Left ventricle myocardium superior (tissue), 1 donor: ENCODE results near the gene BPIFB4. TPM values are rescaled to one million over a fixed set of nuclear protein-coding genes. Genes with fewer than 3 reads are reported as not detected.
A peak's percentile ranks its signal among the peaks of the same experiment; 100 is the strongest.
"Not testable (repeated sequence)": the region's sequence is repeated elsewhere in the genome, so short reads cannot be mapped to it uniquely, and the experiment has no call there.

Source experiments
- ATAC-seq: fragments of 200-7000 bp; cut with Tn5 transposase; one replicate; pipeline ENCODE4 v1.9.1; 2020; ENCODE audit warnings: mild to moderate bottlenecking, moderate library complexity
- DNase-seq: peaks from one replicate; pipeline ENCODE4 v3.0.0-alpha.2; 2020
- intact Hi-C: fragments of 100-400 bp; cut with micrococcal nuclease; formaldehyde crosslinking; loops from one replicate; pipeline ENCODE4 v1.11.0; 2022
- total RNA-seq: library from RNA; stranded (reverse); fragmentation: NEBNext Ultra II Directional; extraction: Animal tissue kit (Norgen Biotek cat#: 25700); gene quantifications from one replicate; pipeline ENCODE4 v1.2.1, GENCODE V29; 2021
- donor health status: DM: no; HTN: yes; CAD: no; lungs with severe emphysema.

Gene BPIFB4
- total RNA-seq, 1 donor from 2014 or later = not detected

DNA sequence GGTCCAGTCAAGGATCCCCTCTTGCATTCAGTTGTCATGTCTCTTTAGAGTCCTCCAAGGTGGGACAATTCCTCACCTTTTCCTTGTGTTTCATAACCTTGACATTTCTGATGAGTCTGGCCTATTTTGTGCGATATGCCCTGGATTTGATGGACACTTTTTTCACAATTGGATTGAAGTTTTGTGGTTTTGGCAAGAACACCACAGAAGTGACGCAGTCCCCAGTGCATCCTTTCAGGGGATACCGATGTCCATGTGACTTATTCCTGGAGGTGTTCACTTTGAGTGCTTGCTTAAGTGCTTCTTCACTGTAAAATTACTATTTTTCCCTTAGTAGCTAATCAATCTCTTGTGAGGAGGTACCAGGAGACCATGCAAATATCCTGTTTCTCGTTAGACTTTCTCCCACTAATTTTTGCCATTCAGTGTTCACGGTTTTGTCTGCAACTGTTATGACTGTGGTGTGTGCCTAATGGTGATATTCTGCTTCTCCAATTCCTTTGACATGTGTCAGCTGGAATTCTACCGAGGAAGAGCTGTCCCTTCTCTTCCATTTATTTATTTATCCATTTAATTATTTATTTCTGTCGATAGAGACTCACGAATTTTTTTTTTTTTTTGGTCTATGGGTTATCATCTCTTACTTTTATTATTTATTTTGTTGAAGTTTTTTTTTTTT, 30.8 kb downstream of the BPIFB4 start:
- no peak for DNase-seq
- intact Hi-C loops = no loop called here
- no peak for ATAC-seq

DNA sequence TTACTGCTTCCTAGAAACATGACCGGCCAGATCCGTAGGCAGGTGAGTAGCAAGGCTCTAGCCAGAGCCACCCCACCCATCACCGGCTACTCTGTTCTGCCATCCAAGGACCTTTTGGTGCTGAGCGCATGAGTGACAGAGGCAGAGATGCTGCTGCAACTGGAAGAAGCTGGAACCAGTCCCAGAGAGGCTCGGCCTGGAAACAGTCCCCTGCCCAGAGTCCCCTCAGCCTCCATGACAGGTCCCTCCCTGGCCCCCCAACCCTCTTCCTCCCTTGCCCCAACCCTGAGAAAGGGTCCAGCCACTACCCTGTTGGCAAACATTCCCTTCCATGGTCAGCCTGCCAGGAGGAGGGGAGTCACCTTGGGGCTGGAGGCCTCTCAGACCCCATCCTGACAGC, 31.9 kb downstream of the BPIFB4 start:
- intact Hi-C loops = no loop called here
- DNase-seq (no peak), ATAC-seq (no peak)

DNA sequence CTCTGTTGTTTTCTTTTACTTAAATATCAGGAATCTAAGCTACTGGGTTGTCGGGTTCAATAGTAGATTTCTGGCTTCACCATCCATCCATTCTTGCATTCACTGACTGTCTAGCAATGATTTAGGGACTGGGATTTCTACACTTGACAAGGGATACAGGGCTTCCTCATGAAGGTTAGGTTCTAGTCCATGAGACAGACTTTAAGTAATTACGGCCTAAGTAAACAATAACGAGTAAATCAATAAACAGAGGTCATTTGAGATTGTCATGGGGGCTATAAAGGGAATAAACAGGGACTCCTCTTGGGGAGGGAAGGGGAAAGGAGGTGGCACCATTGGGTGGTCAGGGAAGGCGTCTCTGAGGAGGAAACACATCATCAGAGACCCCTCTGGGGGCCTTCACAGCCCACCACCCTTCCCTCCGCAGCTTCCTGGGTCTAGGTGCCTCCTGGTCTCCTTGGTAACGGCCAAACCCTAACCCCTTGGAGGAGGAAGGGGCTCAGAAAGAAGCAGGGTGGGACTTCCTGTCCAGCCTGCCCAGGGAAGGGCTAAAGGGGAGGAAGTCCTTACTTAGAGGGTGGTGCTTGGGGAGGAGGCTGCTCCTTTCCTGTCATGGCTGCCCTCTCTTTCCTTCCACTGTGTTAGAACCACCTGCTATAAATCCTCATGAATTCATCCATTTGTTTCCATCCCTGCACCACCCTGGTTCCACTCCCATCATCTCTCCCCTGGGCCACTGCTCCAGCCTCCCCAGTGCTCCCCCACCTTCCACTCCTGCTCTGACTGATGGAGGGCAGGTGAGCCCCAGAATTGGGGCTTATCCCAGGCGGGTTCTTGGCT, 33.3 kb downstream of the BPIFB4 start:
- intact Hi-C loops = no loop called here
- no peak for ATAC-seq
- no peak for DNase-seq

DNA sequence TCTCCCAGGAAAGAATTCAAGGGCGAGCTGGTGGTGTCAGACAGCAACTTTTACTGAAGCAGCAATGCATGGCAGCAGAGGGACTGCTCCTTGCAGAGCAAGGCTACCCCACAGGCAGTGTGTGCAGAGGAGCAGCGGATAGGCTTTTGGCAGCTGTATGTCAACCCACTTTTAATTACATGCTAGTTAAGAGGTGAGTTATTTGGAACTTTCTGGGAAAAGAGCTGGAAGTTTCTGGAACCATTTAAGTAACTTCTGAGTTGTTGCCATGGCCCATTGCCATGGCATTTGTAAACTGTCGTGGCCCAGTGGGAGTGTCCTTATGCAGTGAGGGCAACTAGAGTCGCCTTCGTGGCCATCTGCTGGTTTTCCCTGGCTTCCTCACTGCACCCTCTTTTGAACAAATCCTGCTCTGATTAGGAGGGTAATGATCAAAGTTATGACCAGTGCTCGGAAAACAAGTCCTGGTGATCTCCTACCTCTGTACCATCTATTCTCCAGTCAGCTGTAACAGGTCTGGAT, 34.0 kb downstream of the BPIFB4 start:
- ATAC-seq (no peak), DNase-seq (no peak)
- intact Hi-C loops = no loop called here

DNA sequence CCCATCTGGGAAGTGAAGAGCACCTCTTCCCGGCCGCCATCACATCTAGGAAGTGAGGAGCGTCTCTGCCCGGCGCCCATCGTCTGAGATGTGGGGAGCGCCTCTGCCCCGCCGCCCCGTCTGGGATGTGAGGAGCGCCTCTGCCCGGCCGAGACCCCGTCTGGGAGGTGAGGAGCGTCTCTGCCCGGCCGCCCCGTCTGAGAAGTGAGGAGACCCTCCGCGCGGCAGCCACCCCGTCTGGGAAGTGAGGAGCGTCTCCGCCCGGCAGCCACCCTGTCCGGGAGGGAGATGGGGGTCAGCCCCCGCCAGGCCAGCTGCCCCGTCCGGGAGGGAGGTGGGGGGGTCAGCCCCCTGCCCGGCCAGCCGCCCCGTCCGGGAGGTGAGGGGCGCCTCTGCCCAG, 36.1 kb downstream of the BPIFB4 start:
- ATAC-seq, intact Hi-C loops, DNase-seq: not testable (repeated sequence)

DNA sequence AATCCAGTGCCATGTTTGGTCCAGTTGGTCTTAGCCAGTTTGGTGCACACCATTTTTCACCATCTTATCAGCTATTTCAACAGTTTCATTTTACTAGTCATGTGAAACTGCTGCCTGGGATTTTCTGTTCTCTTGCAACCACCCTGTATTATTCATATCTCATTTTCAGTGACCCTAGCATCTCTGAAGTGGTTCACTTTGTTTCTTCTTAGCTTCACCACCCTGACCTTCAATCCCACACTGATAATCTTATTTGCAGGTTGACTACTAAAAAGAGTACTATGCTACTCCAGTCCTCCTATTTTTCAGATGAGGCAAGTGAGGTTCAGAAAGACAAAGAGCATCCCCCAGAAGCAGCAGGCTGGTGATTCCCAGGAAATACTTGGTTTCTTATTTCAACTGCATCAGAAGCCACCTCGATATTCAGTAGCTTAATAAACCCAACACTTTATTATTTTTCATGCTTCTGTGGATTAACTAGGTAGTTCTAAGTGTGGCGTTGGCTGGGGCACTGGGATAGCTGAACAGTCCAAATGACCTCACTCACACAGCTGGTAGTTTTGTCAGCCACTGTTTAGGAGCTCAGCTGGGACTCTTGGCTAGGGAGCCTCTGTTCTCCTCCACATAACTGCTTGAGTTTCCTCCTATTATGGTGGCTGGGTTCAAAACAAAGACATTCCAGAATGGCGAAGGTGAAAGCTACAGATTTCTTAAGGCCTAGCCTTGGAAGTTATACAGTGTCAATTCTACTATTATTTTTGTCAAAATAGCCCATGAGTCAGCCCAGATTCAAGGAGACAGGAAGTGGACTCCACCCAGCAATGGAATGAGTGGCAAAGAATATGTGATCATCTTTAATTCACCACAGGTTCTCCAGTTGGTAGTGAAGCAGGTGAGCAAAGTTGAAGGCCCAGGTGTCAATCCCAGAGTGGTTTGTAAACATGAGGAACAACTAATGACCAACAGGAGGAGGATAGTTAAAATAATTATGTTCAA, 40.6 kb downstream of the BPIFB4 start:
- DNase-seq (no peak), ATAC-seq (no peak)
- intact Hi-C loops = no loop called here

DNA sequence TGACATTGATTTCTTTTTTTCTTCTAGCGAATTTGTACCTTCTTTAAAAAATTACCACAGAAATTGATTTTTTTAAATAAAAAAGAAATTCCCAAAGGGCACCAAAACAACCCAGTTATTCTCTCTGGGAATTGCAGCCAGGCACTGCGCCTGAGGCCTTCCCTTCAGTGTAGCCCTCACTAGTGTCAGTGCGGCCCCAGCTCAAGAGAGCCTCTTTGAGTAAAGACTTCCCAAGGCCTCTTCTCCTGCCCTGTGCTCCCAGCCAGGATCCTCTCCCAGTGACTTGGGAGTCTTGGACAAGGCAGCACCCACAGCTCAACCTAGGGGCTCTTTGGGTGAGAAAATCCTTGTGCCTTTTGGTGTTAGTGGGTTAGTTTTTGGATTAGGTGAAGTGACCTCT, 41.5 kb downstream of the BPIFB4 start:
- ATAC-seq (no peak), DNase-seq (no peak)
- intact Hi-C loops = no loop called here

DNA sequence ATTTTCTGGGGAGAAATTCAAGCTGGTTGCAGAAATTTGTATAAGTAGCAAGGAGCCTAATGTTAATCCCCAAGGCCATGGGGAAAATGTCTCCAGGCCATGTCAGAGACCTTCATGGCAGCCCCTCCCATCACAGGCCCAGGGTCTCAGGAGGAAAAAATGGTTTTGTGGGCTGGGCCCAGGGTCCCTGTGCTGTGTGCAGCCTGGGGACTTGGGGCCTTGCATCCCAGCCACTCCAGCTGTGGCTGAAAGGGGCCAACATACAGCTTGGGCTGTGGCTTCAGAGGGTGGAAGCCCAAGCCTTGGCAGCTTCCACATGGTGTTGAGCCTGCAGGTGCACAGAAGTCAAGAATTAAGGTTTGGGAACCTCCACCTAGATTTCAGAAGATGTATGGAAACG, 42.9 kb downstream of the BPIFB4 start:
- intact Hi-C loops, DNase-seq, ATAC-seq: not testable (repeated sequence)

DNA sequence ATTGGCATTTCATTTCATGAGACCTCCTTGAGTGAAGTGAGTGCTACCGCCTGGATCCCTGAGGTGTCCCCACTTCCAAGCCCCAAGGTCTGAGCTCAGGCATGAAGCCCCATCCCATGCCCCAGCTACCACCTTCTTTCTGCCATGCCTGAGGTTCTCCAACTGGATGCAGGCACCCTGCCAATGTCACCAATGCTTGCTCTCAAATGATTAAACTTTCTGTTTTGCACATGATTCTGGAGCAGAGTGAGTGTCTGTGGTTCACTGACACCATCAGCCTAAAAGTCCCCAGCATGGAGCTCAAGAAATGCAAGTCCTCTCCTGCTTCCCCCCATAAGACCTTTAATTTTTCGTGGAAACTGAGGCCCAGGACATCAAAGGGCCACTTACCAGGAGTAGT, 44.8 kb downstream of the BPIFB4 start:
- ATAC-seq (no peak), DNase-seq (no peak)
- intact Hi-C loops = no loop called here

DNA sequence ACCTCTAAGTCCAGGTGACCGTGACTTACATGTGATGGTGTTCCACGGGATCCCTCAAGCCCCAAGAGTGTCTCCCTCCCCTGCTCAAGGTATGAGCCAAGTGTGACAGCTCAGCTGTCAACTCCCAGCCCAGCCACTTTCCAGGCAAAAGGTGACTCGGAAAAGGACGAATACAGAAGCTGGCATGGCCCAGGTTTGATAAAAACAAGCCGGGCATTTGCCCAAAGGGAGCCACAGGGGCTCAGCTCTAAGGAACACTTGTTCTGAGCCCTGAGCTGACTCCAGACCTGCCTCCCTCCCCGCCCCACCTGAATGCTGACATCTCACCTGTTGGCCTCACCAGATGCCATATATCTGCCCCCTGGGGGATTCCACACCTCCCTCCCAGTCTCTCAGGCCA, 45.6 kb downstream of the BPIFB4 start:
- DNase-seq = peak; percentile 33
- intact Hi-C loops = no loop called here
- ATAC-seq = peak; percentile 88

DNA sequence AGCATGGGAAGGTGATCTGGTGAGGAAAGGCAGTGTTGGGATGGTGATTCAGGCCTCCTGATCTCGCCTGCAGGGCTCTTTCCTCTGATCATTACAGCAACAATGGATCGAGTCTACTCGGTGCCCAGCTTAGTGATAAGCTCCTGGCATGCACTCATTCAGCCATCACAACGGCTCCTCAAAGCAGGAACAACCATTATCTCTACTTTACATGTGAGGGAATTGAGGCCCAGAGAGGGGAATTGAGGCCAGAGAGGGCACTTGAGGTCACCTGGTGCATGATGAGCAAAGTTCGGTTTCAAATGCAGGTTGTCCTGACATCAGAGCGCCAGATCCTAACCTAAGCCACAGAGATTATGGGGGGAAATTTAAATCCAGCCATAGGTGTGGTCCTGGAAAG, 46.5 kb downstream of the BPIFB4 start:
- intact Hi-C loops = no loop called here
- no peak for DNase-seq
- peak; percentile 89 for ATAC-seq

DNA sequence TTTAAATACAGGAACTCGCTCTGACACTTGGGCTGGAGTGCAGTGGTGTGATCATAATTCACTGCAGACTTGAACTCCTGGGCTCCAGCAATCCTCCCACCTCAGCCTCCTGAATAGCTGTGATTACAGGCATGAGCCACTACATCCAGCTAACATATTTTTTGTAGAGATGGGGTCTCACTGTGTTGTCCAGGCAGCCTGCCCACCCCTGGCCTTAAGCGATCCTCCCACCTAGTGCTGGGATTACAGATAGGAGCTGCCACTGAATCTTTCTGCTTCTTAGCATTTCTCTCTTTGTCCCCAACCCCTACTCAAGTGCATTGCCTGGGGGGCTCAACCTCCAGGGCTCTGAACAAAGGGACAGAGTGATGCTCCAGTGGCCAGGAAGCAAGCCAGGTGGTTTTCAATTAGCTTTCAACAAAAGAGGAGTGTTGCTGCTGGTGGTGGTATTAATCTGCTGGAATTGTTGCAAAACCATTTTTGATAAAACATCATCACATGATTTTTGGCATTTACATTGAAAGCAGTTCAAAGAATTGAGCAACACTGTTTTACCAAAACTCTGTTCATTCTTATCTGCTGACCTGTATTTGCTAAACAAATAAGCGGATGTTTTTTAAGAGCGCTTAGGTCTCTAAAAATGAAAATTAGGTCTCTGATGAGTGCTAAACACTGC, 48.1 kb downstream of the BPIFB4 start:
- ATAC-seq (no peak), DNase-seq (no peak)
- intact Hi-C loops = no loop called here

DNA sequence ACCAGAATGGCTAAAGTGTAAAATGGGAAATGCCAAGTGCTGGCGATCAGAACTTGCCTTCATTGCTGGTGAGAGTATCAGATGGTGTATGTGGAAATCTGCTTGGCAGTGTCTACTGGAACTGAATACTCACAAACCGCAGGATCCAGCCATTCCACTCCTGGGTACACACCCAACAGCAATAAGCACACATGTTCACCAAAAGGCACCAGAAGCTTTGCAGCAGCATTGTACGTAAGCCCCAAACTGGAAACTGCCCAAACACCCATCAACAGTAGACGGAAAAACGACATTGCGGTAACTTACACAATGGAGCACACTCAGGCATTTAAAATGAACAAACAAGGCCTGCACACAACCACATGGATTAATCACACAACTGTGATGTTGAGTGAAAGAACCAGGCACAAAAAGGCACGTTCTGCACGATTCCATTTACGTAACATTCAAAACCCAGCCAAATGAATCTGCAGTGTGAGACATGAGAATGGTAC, 51.2 kb downstream of the BPIFB4 start:
- ATAC-seq (no peak), DNase-seq (no peak)
- intact Hi-C loops = no loop called here

DNA sequence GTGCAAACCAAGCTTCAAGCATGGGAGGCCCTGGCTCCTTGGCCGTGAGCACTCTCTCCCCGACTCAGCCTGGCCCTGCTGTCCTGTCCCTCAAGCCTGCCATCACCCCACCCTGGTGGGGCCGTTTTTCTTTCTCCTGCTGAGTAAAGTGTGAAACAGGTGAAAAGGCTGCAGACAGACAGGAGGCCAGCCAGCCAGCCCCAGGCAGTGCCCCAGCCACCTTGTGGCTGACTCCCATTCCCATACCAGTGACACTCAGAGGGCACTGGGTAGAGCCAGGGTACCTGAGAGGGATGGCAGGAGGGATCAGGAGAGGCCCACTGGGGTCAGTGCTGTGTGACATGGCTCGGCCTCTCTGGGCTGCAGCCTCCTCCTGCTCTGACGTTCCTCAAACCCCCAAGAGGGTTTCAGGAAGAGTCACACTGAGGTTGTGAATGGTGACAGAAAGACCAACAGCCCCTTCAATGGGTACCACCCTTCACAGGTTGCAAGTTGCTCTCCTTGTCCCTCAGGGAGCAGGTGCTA, 52.6 kb downstream of the BPIFB4 start:
- ATAC-seq = no peak
- intact Hi-C loops = no loop called here
- DNase-seq = no peak

DNA sequence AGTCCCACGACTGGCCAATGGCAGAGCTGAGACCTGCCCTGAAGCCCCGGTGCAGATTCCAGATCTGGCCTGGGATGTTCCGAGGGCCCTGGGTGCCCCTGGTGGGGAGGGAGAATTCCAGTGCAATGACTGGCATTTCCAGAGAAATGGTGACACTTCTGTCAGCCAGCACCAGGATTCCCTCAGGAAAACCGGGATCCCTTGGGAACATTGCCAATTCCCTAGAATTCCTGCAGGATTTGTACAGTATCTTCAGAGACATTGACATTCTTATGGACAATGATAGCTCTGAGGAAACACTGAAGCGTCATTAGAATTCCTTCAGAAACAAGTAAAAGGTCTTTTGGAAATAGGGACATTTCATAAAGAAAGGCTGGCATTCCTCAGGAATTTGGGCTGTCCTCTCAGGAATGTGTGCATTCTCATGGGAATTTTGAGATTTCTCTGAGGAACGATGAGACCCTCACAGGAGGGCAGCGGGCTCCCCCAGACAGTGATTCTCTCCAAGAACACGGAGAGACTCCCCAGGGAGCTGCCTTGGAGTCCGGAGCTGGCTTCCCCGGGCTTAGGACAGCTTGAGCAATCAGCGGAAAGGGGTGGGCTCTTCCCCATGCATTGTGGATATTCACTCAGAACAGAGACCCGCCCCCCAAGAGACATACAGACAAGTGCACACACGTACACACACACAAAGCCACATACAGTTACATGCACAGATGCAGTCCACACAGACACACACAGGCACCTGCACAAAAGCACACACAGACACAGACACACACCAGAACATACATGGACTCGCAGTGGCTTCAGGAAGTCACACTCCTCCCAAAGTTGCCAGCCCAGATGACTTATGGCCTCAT, 53.3 kb downstream of the BPIFB4 start:
- intact Hi-C loops = no loop called here
- DNase-seq (no peak), ATAC-seq (no peak)

DNA sequence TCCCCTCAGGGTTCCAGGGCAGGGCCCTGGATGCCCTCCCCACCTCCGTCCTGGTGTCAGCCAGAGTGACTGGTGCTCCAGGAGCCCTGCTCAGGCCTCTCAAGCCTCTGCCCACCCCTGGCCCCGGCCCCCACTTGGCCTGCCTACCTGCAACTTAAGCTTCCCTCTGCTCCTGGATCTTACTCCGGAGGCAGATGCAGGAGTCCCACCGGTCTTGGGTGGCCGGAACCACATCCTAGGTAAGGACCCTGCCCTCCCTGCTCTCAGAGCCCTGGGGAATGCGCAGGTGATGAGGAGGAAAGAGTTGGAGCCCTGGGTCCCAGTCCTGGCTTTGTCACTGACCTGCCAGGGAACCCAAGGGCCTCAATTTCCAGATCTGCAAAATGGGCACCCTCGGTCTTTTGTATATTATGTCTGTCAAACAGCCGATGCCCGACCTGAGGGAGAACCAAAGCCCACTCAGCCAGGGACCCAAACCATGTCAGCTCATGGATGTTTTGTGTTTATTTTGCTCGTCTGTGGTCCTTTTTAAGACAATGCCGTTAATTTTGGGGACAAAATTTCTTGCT, 54.0 kb downstream of the BPIFB4 start:
- ATAC-seq (no peak), DNase-seq (no peak)
- intact Hi-C loops = no loop called here

DNA sequence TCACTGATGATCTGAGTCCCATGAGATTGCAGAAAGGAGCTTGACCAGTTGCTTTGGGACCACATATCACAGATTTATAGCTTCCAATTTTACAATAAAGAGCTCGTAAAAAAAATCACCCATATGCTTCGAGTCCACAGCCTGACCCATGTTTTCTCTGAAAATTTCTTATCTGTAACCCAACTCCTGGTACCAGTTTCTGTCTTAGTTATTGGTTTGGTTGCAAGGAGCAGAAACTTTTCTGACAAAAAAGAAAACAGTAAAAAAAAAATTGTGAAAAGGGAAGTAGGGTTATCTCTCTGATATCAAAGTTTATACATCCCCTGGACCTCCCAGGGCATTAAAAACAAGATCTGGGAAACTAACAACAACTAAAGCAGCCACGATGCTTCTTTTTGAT, 57.8 kb downstream of the BPIFB4 start:
- ATAC-seq (no peak), DNase-seq (no peak)
- intact Hi-C loops = no loop called here
